RPMI7951 (cell line): ENCODE measurements around the gene NEURL1B. TPM values are rescaled to one million over a fixed set of nuclear protein-coding genes. Genes with fewer than 3 reads are reported as not detected.

ENCODE experiments used
- DNase-seq: peaks from one replicate; pipeline ENCODE4 v3.0.0-alpha.2; 2012; ENCODE audit warnings: low read depth
- total RNA-seq: library from RNA; depleted of rRNA; stranded (reverse); fragments of >200 nt; shearing (Covaris generic); gene quantifications from 2 replicates; pipeline ENCODE4 v1.2.3, GENCODE V29; 2014

The NEURL1B gene
- total RNA-seq, 1 experiment from 2014 or later, result 3.8 TPM

DNA sequence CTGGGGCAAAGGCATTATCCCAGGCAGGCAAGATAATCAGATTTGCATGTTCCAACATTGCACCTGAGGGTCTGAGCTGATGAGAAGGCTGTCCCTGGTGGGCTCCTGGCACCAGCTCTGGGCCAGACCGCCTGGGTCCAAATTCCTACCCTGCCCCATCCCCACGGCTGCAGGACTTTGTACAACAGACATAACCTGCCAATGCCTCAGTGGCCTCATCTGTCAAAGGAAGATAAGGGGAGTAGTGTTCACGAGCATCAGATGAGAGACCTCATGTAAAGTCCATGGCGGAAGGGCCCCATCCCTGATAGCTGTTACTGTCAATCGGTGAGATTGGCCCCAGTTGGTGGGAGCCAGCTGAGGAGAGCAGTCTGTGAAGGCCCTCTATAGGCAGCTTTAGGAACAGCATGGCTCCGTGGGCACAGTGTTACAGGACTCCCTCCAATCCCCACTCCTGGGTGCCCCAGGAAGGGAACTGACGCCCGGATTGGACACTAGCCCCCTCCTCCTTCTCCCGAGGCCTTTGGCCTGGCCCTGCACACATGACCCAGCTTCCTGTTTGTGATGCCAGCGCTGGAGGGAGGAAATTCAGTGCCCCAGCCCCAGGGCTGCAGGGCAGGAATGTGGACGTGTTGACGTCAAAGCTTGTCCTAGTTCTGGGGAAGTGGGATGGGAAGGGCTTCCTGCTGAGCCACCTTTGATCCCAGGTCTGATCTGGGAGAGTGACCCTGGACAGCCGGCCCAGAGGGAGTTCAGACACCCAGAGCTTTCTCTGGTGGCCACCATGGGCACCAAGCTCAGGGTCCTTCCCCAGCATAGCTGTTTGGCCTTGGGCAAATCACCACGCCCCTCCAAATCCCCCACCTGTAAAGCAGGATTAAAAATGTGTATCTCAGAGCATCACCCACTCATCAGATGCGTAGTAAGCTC is 73.7 kb downstream of the NEURL1B start:
- peak; percentile 60 for DNase-seq

DNA sequence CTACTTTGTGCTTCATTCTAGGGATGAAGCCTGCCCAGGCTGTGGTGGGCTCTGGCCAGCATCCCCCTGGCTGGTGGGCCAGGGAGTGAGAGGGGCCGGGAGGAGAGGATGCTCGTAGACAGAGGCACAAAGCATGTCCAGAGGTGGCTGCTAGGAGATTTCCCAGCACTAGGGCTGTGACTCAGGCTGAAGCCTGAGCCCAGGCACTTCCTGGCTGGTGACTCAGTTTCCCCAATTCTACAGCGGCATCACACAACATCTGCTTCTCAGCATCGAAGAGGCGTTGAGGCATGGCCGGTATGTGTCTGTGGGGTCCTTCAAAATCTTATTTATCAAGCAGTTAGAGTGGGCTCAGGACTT is 74.3 kb downstream of the NEURL1B start:
- no peak for DNase-seq

DNA sequence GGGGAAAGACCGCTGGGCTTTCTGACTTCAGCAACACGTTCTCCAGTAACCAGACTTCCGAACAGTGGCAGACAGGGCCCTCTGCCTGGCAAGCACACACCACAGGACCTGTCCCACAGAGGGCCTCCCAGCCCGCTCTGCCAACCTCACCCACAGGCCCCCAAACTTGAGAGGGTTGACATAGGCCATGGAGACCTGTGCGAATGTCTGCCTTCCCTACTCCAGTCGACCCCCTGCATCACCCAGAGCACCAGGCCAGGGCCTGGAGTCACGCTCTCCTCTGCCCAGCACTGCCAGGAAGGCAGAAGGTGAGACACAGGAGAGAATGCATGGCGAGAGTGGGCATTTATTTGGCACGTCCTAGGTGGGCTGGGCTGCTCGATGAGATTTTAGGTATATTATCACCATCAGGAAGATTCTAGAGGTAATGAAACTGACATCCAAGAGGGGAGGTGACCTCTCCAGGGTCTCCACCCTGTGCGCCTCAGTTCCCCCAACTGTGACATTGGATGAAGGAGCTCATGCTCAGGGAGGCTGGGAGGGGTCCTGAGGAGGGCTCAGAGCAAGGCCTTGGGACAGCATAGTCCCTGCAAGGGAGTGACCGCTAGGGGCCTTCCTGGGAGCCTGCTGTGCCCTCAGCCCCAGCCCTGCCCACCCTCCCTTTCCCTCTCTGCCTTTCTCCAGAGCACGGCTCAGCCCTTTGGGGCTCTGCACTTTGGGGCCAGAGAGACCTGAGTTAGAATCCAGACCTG is 75.0 kb downstream of the NEURL1B start:
- no peak for DNase-seq

DNA sequence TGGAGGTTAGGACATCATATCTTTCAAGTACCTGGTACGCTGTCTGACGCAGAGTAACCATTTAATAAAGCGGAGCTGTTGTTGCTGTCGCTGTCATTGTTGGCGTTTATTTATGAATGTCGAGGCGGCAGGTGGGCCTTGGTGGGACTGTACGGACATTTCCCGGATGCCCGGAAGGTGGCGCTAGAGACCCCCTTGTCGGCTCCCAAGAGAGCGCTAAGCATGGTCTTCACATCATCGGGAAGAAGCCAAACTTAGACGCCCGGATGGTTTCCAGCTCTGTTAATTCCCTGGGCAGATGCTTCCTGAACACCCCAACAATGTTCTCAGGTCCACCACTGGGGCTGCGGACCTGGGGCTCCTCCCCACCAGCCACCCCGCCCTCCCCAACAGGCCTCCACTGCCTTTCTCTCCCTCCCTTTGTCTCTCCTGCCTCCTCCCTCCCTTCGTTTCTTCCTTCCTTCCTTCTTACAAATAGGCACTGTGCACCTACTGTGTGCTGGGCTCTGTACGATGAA is 75.8 kb downstream of the NEURL1B start:
- DNase-seq, result peak; percentile 73

DNA sequence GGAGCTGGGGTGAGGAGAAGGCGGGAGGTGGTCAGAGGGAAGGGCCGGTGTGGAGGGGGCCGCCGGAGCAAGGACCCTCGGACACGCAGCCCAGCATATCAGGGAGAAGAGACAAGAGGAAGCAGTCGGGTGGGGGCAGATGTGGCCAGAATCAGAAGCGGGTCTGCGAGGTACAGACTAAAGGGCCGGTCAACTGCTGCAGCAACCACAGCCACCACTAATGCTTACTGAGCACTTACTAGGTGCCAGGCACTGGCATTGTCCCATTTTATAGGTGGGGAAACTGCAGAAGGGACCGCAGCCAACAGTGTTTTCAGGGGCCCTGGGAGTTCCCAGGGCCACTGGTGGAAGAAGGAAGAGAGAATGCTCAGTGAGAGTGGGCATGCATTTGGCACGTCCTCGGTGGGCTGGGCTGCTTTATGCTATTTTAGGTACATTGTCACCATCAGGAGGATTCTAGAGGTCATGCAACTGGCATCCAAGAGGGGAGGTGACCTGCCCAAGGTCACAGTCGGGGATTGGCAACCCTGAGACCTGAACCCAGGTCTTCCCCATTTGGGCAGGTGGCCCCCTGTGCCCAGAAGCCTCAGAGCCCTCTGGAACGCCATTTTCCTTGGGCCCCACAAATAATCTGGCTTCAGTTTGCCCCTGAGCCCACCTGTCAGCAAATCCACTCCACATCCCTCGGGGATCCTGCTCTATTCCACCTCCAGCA is 76.6 kb downstream of the NEURL1B start:
- DNase-seq, result no peak

DNA sequence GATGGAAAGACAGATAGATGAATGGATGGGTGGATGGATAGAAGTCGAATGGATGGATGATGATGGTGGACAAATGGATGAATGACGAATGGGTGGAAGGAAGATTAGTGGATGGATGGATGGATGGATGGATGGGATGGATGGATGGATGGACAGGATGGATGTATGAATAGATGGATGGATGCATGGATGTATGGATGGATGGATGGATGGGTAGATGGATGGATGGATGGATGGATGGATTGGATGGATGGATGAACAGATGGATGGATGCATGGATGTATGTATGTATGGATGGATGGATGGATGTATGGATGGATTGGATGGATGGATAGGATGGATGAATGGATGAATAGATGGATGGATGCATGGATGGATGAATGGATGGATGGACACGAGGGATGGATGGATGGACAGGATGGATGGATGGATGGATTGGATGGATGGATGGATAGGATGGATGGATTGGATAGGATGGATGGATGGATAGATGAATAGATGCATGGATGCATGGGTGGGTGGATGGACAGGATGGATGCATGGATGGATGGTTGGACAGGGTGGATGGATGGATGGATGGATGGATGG is 77.6 kb downstream of the NEURL1B start:
- DNase-seq, result no peak

DNA sequence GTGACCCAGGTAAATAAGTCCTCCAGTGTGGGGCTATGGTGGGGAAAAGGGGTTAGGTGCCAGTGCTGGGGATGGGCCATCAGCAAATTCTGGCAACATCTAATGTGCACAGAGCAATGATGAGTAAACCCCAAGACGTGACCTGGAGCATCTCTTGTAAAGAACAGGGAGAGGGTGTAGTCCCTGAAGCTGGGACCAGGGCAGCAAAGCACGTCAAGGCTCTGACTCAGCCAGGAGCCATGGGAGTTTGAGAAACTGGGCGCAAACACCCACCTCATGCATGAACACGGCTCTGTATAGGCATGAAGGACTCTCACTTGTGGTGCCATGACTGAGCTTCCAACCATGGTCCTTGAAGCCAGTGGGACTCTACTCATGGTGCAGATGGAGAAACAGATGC is 78.1 kb downstream of the NEURL1B start:
- DNase-seq, result no peak

DNA sequence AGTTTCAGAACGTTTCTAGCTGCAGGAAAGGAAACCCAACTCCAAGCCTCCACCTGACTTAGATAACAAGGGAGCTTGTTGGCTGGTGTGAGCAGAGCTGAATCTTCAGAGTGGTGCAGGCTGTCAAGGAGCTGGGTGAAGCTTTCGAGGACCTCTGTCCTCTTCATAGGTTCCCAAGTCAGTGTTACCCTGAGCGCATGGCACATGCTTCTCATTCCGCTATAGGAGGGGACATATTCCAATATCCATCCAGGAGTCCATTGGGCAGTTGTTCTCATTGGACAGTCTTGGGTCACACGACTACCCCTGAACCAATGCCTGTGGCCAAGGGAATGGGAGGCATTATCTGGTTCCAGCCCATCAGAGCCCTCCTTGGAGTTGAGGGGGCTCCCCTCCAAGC is 79.6 kb downstream of the NEURL1B start:
- no peak for DNase-seq

DNA sequence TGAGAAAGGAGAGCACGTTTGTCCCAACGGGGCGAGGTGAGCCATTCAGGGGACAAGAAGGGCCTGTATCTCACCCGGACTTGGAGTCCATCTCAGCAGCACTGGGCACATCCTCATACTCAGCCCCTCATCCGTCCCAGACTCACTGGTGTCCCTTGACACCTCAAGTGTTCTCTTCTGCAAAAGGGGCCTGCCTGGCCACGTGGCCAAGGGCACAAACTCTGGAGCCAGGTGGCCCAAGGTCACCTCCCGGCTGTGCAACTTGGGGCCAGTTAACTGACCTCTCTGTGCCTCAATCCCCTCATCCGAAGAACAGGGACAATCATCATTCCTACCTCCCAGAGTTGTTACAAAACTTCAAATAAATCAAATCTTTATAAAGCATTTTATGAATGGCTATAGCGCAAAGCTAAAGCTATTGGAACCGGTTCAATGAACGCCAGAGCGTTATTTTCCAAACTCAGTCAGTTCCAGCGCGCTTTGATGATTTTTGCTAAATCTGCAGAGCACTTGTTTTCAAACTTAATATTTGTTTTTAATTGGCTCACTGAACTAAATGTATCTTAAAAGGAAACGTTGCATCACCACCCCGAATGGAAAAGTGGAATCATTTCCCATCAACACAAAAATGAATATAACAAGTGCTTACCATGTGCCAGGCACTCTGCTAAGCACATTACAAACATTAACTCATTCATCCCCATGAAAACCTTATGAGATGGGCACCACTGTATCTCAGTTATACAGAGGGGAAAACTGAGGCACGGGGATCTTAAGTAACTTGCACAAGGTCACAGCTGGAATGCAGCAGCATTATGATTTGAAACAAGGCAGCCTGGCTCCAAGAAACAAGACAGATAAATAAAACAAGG is 80.6 kb downstream of the NEURL1B start:
- DNase-seq, result no peak

DNA sequence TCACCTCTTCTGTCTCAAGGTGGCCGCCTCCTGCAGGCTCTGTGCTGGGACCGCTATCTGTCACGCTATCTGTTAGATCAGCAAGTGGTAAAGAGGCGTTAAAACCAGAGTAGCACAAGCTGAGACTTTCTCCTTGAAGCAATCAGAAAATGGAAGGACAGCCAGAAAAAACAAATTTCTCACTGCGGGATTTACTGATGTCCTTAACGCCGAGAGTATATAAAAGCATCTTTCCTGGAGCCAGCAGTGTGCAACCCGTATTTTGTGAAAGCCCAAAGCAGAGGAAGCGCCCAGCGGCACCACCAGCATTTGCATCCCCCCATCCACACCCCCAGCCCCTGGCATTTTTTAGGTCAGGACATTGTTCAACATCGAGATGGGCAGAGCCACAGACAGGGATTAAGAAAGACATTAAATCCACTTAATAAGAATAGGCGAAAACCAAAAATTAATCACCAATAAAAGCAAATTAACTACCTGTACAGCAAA is 81.3 kb downstream of the NEURL1B start:
- DNase-seq, result no peak

DNA sequence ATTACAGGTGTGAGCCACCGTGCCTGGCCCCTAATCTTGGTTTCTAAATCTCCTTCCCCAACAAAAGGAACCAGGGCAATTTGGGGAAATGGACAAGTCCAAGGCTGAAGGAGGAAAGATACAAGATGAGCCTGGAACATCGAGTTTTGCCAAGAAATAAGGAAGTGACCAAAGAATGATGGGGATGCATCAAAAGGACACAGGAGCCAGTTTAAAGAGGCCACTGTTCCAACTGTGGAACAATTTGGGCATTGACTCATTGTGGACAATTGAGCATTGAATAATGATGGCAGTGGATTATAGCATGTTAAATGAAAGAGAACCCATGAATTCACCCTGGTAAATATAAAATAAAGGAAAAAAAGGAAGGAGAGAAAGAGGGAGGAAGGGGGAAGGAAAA is 82.4 kb downstream of the NEURL1B start:
- no peak for DNase-seq

DNA sequence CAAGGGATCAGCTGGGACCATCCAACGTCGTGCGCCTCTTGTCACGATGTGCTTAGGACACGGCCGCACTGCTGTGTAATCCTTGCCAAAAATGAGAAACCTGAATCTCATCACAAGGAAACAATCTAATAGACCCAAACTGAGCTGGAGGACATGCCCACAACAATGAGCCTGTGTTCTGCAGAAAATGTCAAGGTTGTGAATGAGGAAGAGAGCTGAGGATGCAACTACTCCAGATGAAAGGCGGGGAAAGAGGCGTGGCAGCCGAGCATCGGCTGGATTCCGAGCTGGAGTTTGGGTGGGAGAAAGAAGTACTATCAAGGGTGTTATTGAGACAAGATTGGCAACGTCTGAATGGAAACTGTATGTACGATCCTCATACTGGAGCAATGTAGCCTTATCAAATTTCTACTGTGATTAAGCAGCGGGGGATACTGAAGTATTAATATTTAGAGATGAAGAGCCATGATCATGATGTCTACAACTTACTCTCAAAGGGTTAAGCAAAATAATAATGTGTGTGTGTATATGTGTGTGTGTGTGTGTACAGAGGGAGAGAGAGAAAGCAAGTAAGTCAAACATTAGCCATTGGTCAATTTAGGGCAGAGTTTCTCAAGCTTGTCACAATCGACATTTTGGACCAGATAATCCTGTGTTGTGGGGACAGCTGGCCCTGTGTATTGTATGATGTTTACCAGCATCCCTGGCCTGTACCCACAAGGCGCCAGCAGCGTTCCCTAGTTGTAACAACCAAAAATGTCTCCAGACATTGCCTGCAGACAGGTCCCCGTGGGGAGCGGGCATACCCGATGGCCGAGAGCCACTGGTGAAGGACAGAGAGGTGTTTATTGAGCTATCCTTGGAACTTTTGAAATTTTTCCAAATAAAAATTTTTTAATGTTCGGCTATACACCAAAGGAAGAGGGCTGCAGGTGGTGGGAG is 83.5 kb downstream of the NEURL1B start:
- DNase-seq, result no peak

DNA sequence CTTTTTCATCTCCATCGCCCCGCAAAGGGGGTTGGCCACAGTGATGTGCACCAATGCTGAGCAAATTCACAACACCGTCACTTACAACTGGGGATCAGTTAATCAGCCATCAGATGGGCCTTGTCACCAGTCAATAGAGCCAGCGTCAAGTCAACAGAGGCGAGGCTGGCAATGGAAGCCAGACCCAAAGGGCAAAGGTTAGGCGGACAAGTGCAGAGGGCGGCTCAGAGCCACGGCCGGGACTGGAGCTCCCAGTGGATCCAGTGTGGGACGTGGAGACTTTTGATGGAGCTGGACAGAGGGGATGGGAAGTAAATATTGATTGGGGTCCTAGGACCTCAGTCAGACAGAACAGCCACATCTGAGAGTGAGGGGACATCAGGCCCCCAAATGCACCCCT is 84.2 kb downstream of the NEURL1B start:
- DNase-seq, result no peak

DNA sequence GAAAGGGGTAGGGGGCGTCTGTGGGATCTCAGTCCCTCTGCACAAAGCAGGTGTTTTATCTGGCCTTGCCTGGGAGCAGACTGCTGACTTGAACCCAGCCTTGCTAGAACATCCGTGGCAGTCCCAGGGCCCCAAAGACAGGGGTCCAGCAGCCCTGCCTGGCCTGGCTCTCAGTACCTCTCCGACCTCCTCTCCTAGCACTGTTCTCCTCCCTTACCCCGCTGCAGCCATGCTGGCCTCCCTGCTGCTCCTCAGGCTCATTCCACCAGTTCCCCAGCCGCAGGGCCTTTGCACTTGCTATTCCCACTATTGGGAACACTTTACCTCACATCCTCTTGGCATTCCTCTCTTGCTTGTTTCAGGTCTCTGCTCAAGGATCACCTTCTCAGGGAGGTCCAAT is 84.7 kb downstream of the NEURL1B start:
- DNase-seq, result no peak

DNA sequence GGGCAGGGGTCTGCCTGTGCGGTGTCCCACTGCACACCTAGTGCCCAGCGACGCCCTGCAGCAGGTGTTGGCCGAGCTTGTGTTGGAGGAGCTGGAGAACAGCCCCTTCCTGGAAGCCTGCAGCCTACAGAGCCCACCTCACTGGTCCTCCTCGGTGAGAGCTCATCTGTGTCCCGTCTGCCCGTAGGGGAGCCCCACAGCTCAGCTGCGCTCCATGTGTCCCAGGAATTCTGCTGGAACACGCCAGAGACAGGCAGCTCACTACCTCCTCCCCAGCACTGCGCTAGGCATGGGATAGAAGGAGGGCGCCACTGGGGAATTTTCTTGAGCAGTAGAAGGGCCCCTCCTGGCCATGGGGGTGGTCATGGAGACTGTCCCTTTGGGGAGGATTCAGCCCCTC is 85.9 kb downstream of the NEURL1B start:
- no peak for DNase-seq

DNA sequence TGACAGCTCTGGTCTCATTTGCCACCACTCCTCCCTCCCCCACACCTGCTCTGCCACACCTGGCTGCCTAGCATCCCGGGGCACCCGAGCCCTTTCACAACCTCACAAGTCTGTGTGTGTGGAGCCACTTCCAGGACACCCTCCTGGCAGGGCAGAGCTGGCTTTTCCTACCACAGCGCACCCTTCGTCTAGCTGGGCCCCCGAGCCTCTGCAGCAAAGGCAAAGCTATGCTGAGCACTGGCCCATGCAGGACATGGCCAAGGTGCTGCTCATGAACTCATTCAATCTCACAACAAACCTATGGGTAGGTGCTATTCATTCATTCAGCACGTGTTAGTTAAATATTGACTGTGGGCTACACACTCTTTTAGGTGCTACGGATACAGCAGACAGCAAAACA is 86.5 kb downstream of the NEURL1B start:
- DNase-seq, result no peak

DNA sequence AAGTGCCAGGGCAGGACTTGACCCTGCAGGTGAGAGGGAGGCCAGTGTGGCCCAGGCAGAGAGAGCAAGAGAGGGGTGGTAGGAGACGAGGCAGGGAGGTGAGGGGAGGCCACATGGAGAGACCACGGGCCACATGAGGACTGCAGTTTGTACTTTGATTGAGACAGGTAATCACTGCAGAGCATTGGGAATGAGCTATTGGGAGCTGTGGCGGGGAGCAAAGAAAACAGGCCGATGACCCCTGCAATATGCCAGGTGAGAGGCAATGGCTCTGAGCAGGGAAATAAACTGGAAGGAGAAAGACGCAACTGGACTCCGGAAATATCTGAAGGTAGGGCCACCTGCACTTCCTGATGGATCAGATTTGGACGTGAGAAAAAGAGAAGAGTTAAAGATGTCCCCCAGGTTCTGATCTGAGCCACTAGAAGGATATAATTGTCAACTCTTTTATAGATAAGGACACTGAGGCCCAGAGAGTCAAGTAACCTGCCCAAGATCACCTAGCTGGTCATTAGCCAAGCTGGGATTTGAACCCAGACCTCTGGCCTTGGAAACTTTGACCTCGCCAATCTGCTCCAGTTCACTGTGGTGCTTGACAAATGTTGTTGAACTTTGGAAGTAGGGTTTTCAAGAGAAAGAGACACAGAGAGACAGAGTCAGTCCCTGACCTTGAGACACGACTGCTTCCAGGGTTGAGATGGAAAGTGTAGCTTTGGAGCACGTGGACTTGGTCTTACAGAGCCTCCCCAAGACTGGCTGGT is 87.6 kb downstream of the NEURL1B start:
- DNase-seq, result no peak

DNA sequence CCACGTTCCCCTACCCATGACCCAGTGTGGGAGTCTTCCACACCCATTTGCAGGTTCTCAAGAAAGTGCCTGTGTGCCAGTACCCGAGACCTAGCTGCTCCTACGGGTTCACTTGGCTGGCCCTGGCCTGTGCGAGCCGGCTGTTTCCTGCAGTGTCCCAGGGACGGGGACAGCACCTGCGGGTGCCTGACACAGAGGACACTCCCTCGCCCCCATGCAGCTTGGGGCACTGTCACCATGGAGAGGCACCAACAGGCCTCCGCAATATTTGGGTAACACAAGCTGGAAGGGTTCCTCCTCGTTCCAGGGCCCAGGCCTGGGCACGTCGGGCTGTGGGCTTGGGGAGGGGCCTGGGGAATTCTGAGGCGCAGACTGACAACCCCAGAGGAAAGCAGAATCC is 88.5 kb downstream of the NEURL1B start:
- no peak for DNase-seq

DNA sequence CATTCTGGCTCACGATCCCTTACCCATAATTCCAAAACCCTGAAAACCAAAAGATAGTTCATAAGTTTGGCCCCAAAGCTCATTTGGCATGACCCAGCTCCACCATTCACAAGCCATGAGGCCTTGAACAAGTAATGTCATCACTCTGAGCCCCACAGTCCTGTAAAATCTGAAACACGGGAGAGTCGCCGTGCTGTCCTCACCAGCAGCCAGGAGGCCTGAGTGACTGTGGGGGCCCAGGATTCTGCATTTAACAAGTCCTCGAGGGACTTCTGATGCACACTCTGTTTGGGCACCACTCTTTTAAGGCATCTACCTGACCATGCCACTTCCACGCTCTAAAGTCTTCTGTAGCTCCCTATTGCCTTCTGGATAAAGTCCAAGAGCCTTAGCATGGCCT is 89.2 kb downstream of the NEURL1B start:
- no peak for DNase-seq
